Activated CD4-positive, alpha-beta T cell treated with anti-CD3 and anti-CD28 coated beads for 24 hours (primary cell): ENCODE data around the gene GRIN2C.
"Not testable (repeated sequence)": the region's sequence is repeated elsewhere in the genome, so short reads cannot be mapped to it uniquely, and the experiment has no call there.

Experiments used
- DNase-seq, 2 donors: peaks; one replicate each; pipeline ENCODE4 v3.0.0-alpha.2; 2020; ENCODE audit warnings: low read depth in 2 of 2

GRIN2C gene

GRCh38 chr17:74879308-74879707 is 19.6 kb upstream of the GRIN2C start:
- no peak for DNase-seq

- no peak for DNase-seq
Observed at GRCh38 chr17:74878658-74879057, 19.0 kb upstream of the GRIN2C start.

GRCh38 chr17:74877592-74878548 is 18.2 kb upstream of the GRIN2C start:
- DNase-seq: no peak

- no peak for DNase-seq
Observed at GRCh38 chr17:74875977-74876593, 16.4 kb upstream of the GRIN2C start.

GRCh38 chr17:74875155-74875976 is 15.7 kb upstream of the GRIN2C start:
- no peak for DNase-seq

GRCh38 chr17:74874615-74875037 is 14.9 kb upstream of the GRIN2C start:
- DNase-seq: no peak

GRCh38 chr17:74873874-74874614 is 14.4 kb upstream of the GRIN2C start:
- DNase-seq: no peak

- DNase-seq: peak; percentile 97 to 99
Observed at GRCh38 chr17:74873037-74873873, 13.6 kb upstream of the GRIN2C start.

- peak in 1 of 2 donors; percentile 13 for DNase-seq
Observed at GRCh38 chr17:74872313-74873036, 12.8 kb upstream of the GRIN2C start, which contains the start of gene FDXR. Gene FDXR, minus strand, starts transcription at chr17:74872994. Its CDS starts 50 bp downstream, at chr17:74872944.

GRCh38 chr17:74871356-74872076 is 11.8 kb upstream of the GRIN2C start:
- DNase-seq: no peak

GRCh38 chr17:74870512-74870911 is 10.8 kb upstream of the GRIN2C start:
- DNase-seq: no peak

- DNase-seq: not testable (repeated sequence)
Observed at GRCh38 chr17:74870028-74870427, 10.3 kb upstream of the GRIN2C start.

- DNase-seq: no peak
Observed at GRCh38 chr17:74868908-74869255, 9.2 kb upstream of the GRIN2C start.

GRCh38 chr17:74868251-74868907 is 8.7 kb upstream of the GRIN2C start:
- no peak for DNase-seq

GRCh38 chr17:74866198-74866835 is 6.6 kb upstream of the GRIN2C start:
- DNase-seq: no peak

- DNase-seq: no peak
Observed at GRCh38 chr17:74865504-74866197, 6.0 kb upstream of the GRIN2C start.

- DNase-seq: peak; percentile 53 to 64
Observed at GRCh38 chr17:74864866-74865395, 5.2 kb upstream of the GRIN2C start.
